GM12892 (cell line): ENCODE data around the gene CORO7.

Source experiments
- POLR2A ChIP-seq: IDR thresholded peaks from 2 replicates; pipeline ENCODE4 v1.6.1; 2011; ENCODE audit warnings: low read depth, low read length, control low read depth
- TAF1 ChIP-seq: IDR thresholded peaks from 2 replicates; pipeline ENCODE4 v1.6.1; 2011; ENCODE audit warnings: low read depth, mild to moderate bottlenecking, control low read depth, low read length, borderline replicate concordance

DNA sequence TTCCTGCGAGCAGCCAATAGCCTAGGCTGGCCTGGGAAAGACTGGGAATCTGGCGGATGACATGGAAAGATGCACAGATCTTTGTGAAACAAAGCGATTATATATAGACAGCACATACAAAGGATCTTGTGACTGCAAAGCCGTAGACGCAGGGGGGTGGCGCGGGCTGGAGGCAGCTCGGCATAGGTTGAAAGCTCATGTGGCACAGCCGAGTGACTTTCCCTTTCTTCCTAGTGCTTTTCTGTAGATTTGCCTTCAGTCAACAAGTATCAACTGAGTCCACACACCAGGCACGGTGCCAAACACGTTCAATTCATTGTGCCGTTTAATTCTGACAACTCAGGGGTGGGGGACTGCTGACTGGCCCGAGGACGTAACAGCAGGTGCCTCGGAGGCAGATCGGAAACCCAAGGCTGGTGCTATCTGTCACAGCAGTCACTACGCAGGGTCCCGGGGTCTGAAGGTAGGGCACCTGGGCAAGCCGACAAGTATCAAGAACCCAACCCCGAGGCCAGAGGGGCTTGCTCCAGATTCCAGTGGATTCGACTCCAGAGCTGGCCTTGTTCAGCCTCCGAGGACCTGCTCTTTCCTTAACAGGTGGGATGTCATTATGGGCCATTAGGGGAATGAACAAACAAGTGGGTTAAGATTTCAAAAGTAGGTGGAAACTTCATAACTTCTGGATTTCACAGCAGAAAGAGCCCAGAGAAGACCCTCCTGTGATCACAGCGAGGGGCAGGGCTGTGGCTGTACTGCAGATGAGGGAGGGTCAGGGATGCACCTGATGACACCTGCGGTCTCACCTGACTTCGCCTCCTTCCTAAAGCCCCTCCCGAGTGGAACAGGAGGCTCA, 71.2 kb downstream of the CORO7 start:
- TF ChIP-seq POLR2A (no peak), TAF1 (no peak)
